HEK293 (cell line): ENCODE data around the gene GPX4.

Experiments
- CTCF ChIA-PET: fragments of 350-600 bp; formaldehyde crosslinking; extraction: SDS; loops from one replicate; lab custom pipeline; 2021; ENCODE audit warnings: antibody characterized with exemption; lab: Yijun Ruan, JAX
- POLR2A ChIA-PET: fragments of 300-600 bp; formaldehyde crosslinking; extraction: SDS; loops from one replicate; lab custom pipeline; 2020; ENCODE audit warnings: antibody characterized with exemption, inconsistent platforms; lab: Yijun Ruan, JAX
- H3K27ac ChIP-seq: fragments of 200-500 bp; sonication (Bioruptor generic); 2 replicates; pipeline ENCODE4 v1.5.1; 2014; ENCODE audit warnings: low read depth, low read length, control low read depth, inconsistent platforms; ENCODE audit errors: extremely low read depth
- H3K36me3 ChIP-seq, 2 experiments: fragments of 200-500 bp in 1 of 2; sonication (Bioruptor generic) in 1 of 2; 1 replicate in 1 of 2; 2 replicates in 1 of 2; pipeline ENCODE4 v1.5.1; 2014 to 2017; ENCODE audit warnings: inconsistent platforms in 2 of 2, low read length in 2 of 2; ENCODE audit not compliant: control insufficient read depth in 2 of 2, insufficient read depth in 1 of 2
- H3K4me1 ChIP-seq: fragments of 200-500 bp; sonication (Bioruptor generic); 2 replicates; pipeline ENCODE4 v1.5.1; 2014; ENCODE audit warnings: mild to moderate bottlenecking, low read length, inconsistent platforms; ENCODE audit not compliant: control insufficient read depth, insufficient read depth
- H3K4me3 ChIP-seq: 2 replicates; pipeline ENCODE4 v1.5.1; 2011; ENCODE audit warnings: low read depth, mild to moderate bottlenecking, control low read depth, low read length, moderate library complexity
- H3K9me3 ChIP-seq: fragments of 200-500 bp; sonication (Bioruptor generic); 2 replicates; pipeline ENCODE4 v1.5.1; 2014; ENCODE audit warnings: low read depth, low read length, inconsistent platforms; ENCODE audit not compliant: control insufficient read depth, insufficient read depth
- KLF16 ChIP-seq: fragments of 450-650 bp; formaldehyde crosslinking; IDR thresholded peaks from 2 replicates; pipeline ENCODE4 v1.5.1; 2017; ENCODE audit warnings: missing biosample characterization, missing genetic modification characterization
- PATZ1 ChIP-seq: fragments of 450-650 bp; formaldehyde crosslinking; IDR thresholded peaks from 2 replicates; pipeline ENCODE4 v1.5.1; 2016; ENCODE audit warnings: missing biosample characterization, missing genetic modification characterization
- SCRT2 ChIP-seq: fragments of 450-650 bp; formaldehyde crosslinking; IDR thresholded peaks from 2 replicates; pipeline ENCODE4 v1.5.1; 2016; ENCODE audit warnings: missing biosample characterization, missing genetic modification characterization
- TCF7L2 ChIP-seq: IDR thresholded peaks from 2 replicates; pipeline ENCODE4 v1.6.1; 2011; ENCODE audit warnings: low read depth, mild to moderate bottlenecking, inconsistent platforms, low read length, moderate library complexity, borderline replicate concordance
- YY1 ChIP-seq: fragments of 450-650 bp; formaldehyde crosslinking; IDR thresholded peaks from 2 replicates; pipeline ENCODE4 v1.5.1; 2018; ENCODE audit warnings: missing biosample characterization, missing genetic modification characterization
- ZBTB26 ChIP-seq: fragments of 450-650 bp; formaldehyde crosslinking; optimal IDR thresholded peaks from 2 replicates; pipeline ENCODE3; 2016; ENCODE audit warnings: missing biosample characterization, mild to moderate bottlenecking, missing genetic modification characterization
- ZBTB7A ChIP-seq: fragments of 450-650 bp; formaldehyde crosslinking; IDR thresholded peaks from 2 replicates; pipeline ENCODE4 v1.5.1; 2016; ENCODE audit warnings: low read depth, missing biosample characterization, missing genetic modification characterization
- ZNF112 ChIP-seq: fragments of 450-650 bp; formaldehyde crosslinking; IDR thresholded peaks from 2 replicates; pipeline ENCODE4 v1.5.0; 2017; ENCODE audit warnings: missing biosample characterization, missing genetic modification characterization
- ZNF23 ChIP-seq: fragments of 450-650 bp; formaldehyde crosslinking; IDR thresholded peaks from 2 replicates; pipeline ENCODE4 v1.5.1; 2016; ENCODE audit warnings: missing biosample characterization, missing genetic modification characterization, borderline replicate concordance
- ZNF391 ChIP-seq: fragments of 450-650 bp; formaldehyde crosslinking; IDR thresholded peaks from 2 replicates; pipeline ENCODE4 v1.5.1; 2016; ENCODE audit warnings: low read depth, missing biosample characterization, missing genetic modification characterization, borderline replicate concordance
- ZNF660 ChIP-seq: fragments of 450-650 bp; IDR thresholded peaks from 2 replicates; pipeline ENCODE4 v1.5.1; 2018; ENCODE audit warnings: missing biosample characterization, mild to moderate bottlenecking, missing genetic modification characterization
- ZNF677 ChIP-seq: fragments of 450-650 bp; IDR thresholded peaks from 2 replicates; pipeline ENCODE4 v1.5.0; 2018; ENCODE audit warnings: missing biosample characterization, mild to moderate bottlenecking, missing genetic modification characterization, moderate library complexity
- ZXDB ChIP-seq: fragments of 450-650 bp; formaldehyde crosslinking; IDR thresholded peaks from 2 replicates; pipeline ENCODE4 v1.5.1; 2016; ENCODE audit warnings: missing biosample characterization, missing genetic modification characterization
- TF ChIP-seq, protein P1 (sequence below): fragments of 450-650 bp; formaldehyde crosslinking; IDR thresholded peaks from 2 replicates; pipeline ENCODE4 v1.5.1; 2016; ENCODE audit warnings: missing biosample characterization, missing genetic modification characterization
- TF ChIP-seq, protein P2 (sequence below): fragments of 450-650 bp; formaldehyde crosslinking; IDR thresholded peaks from 2 replicates; pipeline ENCODE4 v1.5.1; 2016; ENCODE audit warnings: missing biosample characterization, missing genetic modification characterization, borderline replicate concordance
- TF ChIP-seq, protein P3 (sequence below): fragments of 450-650 bp; formaldehyde crosslinking; IDR thresholded peaks from 2 replicates; pipeline ENCODE4 v1.5.1; 2016; ENCODE audit warnings: missing biosample characterization, missing genetic modification characterization

GPX4 gene

GRCh38 chr19:1094655-1094977 lies 9.2 kb upstream of the GPX4 start:
- 0 out of 2 replicates have a peak, but pooled peaks have one; percentile 1 for TF ChIP-seq YY1 (tag by site-specific recombination)
- TF ChIP-seq PATZ1 (tag by site-specific recombination), result 0 out of 2 replicates have a peak, but pooled peaks have one; percentile 17
- TF ChIP-seq, protein P1, sequence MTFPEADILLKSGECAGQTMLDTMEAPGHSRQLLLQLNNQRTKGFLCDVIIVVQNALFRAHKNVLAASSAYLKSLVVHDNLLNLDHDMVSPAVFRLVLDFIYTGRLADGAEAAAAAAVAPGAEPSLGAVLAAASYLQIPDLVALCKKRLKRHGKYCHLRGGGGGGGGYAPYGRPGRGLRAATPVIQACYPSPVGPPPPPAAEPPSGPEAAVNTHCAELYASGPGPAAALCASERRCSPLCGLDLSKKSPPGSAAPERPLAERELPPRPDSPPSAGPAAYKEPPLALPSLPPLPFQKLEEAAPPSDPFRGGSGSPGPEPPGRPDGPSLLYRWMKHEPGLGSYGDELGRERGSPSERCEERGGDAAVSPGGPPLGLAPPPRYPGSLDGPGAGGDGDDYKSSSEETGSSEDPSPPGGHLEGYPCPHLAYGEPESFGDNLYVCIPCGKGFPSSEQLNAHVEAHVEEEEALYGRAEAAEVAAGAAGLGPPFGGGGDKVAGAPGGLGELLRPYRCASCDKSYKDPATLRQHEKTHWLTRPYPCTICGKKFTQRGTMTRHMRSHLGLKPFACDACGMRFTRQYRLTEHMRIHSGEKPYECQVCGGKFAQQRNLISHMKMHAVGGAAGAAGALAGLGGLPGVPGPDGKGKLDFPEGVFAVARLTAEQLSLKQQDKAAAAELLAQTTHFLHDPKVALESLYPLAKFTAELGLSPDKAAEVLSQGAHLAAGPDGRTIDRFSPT (tag by site-specific recombination), result 0 out of 2 replicates have a peak, but pooled peaks have one; percentile 19
- TF ChIP-seq ZNF112, result no peak
- 0 out of 2 replicates have a peak, but pooled peaks have one; percentile 11 for TF ChIP-seq ZBTB7A (tag by site-specific recombination)
- no peak for TF ChIP-seq ZNF23
- TF ChIP-seq, all 188 proteins: peak for 4
- ChIA-PET POLR2A (interaction anchor here (0.8 to 1.3 kb wide), 6 partner anchors 9 to 66 kb away, joined by 3 to 6 read pairs (median 4); partner anchors contain the start of genes ABCA7 and ARHGAP45), CTCF (interaction anchor here (1.0 kb wide), 1 partner anchor 66 kb away, joined by 3 read pairs; no protein-coding TSS in a partner anchor)
- H3K4me3 ChIP-seq, result peak overlapping the region; percentile 83
- peak overlapping the region; percentile 18; the same call in 1 of the 2 replicates for H3K27ac ChIP-seq
- peaks cover 13 to 33% of the 10 kb centered on the region in 2 experiments; a peak in 2 of 3 replicates for H3K36me3 ChIP-seq
- H3K4me1 ChIP-seq, result peaks cover 4% of the 10 kb centered on the region; the same call in 1 of the 2 replicates
- no peaks in the 10 kb centered on the region for H3K9me3 ChIP-seq

DNA sequence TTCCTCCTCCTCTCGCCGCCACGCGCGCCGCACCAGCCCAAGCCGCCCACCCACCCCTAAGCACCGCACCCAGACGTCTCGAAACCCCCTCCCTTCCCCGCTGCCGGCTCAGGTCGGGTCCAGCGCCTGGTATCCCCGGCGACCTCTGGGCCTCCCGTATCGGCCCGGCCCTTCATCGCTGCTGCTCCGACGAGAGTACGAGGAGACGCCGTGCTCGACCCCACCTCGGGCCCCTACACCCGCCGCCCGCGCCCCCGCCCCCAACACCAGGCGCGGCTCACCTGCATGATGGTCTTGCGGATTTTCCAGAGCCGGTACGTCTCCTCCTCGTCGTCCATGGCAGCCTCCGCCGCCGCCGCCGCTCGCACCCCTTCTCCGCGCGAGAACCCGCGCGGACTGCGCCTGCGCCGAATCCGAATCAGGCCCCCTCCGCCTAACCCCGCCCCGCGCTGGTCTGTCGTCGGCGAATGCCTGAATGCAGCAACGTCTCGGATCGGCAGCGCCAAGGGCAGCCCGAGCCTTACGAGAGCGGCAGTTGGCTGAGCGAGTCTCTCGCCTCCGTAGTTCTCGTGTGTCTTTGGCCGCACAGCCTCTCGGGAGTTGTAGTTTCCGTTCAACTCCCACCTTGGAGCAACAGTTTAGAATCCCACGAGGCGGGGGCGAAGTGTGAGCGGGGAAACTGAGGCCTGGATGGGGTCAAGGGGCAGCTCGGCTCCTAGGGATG lies 8.7 kb upstream of the GPX4 start, which contains the start of gene POLR2E:
POLR2E (minus strand) TSS at position 398 of the 724 bp plus-strand sequence; CDS start at position 338, 60 bp downstream.
- H3K36me3 ChIP-seq, result peaks cover 13 to 33% of the 10 kb centered on the region in 2 experiments; a peak in 2 of 3 replicates
- H3K4me1 ChIP-seq, result peaks cover 4% of the 10 kb centered on the region; the same call in 1 of the 2 replicates
- ChIA-PET CTCF (interaction anchor here (1.0 kb wide), 1 partner anchor 66 kb away, joined by 3 read pairs; no protein-coding TSS in a partner anchor), POLR2A (interaction anchor here (0.9 to 1.3 kb wide), 4 partner anchors 10 to 56 kb away, joined by 4 to 6 read pairs (median 4); partner anchors contain the start of gene ABCA7)
- H3K9me3 ChIP-seq, result no peaks in the 10 kb centered on the region
- H3K4me3 ChIP-seq, result peak within 1 kb of the TSS; percentile 83
- peak within 1 kb of the TSS; percentile 18; the same call in 1 of the 2 replicates for H3K27ac ChIP-seq
- peak; percentile 100 for TF ChIP-seq SCRT2 (tag by site-specific recombination)
- TF ChIP-seq ZXDB (tag by site-specific recombination), result peak; percentile 89
- peak; percentile 91 for TF ChIP-seq ZBTB26 (tag by site-specific recombination)
- TF ChIP-seq, protein P2, sequence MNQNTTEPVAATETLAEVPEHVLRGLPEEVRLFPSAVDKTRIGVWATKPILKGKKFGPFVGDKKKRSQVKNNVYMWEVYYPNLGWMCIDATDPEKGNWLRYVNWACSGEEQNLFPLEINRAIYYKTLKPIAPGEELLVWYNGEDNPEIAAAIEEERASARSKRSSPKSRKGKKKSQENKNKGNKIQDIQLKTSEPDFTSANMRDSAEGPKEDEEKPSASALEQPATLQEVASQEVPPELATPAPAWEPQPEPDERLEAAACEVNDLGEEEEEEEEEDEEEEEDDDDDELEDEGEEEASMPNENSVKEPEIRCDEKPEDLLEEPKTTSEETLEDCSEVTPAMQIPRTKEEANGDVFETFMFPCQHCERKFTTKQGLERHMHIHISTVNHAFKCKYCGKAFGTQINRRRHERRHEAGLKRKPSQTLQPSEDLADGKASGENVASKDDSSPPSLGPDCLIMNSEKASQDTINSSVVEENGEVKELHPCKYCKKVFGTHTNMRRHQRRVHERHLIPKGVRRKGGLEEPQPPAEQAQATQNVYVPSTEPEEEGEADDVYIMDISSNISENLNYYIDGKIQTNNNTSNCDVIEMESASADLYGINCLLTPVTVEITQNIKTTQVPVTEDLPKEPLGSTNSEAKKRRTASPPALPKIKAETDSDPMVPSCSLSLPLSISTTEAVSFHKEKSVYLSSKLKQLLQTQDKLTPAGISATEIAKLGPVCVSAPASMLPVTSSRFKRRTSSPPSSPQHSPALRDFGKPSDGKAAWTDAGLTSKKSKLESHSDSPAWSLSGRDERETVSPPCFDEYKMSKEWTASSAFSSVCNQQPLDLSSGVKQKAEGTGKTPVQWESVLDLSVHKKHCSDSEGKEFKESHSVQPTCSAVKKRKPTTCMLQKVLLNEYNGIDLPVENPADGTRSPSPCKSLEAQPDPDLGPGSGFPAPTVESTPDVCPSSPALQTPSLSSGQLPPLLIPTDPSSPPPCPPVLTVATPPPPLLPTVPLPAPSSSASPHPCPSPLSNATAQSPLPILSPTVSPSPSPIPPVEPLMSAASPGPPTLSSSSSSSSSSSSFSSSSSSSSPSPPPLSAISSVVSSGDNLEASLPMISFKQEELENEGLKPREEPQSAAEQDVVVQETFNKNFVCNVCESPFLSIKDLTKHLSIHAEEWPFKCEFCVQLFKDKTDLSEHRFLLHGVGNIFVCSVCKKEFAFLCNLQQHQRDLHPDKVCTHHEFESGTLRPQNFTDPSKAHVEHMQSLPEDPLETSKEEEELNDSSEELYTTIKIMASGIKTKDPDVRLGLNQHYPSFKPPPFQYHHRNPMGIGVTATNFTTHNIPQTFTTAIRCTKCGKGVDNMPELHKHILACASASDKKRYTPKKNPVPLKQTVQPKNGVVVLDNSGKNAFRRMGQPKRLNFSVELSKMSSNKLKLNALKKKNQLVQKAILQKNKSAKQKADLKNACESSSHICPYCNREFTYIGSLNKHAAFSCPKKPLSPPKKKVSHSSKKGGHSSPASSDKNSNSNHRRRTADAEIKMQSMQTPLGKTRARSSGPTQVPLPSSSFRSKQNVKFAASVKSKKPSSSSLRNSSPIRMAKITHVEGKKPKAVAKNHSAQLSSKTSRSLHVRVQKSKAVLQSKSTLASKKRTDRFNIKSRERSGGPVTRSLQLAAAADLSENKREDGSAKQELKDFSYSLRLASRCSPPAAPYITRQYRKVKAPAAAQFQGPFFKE (tag by site-specific recombination), result peak; percentile 79; the same call in 1 of the 2 replicates
- TF ChIP-seq ZNF677 (tag by site-specific recombination), result no peak
- peak; percentile 10; the same call in 1 of the 2 replicates for TF ChIP-seq YY1 (tag by site-specific recombination)
- TF ChIP-seq TCF7L2, result no peak
- TF ChIP-seq KLF16 (tag by site-specific recombination), result peak; percentile 14; the same call in 1 of the 2 replicates
- 0 out of 2 replicates have a peak, but pooled peaks have one; percentile 24 for TF ChIP-seq ZNF660 (tag by site-specific recombination)
- TF ChIP-seq, protein P3, sequence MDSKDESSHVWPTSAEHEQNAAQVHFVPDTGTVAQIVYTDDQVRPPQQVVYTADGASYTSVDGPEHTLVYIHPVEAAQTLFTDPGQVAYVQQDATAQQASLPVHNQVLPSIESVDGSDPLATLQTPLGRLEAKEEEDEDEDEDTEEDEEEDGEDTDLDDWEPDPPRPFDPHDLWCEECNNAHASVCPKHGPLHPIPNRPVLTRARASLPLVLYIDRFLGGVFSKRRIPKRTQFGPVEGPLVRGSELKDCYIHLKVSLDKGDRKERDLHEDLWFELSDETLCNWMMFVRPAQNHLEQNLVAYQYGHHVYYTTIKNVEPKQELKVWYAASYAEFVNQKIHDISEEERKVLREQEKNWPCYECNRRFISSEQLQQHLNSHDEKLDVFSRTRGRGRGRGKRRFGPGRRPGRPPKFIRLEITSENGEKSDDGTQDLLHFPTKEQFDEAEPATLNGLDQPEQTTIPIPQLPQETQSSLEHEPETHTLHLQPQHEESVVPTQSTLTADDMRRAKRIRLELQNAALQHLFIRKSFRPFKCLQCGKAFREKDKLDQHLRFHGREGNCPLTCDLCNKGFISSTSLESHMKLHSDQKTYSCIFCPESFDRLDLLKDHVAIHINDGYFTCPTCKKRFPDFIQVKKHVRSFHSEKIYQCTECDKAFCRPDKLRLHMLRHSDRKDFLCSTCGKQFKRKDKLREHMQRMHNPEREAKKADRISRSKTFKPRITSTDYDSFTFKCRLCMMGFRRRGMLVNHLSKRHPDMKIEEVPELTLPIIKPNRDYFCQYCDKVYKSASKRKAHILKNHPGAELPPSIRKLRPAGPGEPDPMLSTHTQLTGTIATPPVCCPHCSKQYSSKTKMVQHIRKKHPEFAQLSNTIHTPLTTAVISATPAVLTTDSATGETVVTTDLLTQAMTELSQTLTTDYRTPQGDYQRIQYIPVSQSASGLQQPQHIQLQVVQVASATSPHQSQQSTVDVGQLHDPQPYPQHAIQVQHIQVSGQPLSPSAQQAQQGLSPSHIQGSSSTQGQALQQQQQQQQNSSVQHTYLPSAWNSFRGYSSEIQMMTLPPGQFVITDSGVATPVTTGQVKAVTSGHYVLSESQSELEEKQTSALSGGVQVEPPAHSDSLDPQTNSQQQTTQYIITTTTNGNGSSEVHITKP (tag by site-specific recombination), result peak; percentile 70
- TF ChIP-seq ZNF391 (tag by site-specific recombination), result 0 out of 2 replicates have a peak, but pooled peaks have one; percentile 17
